HG02588 (cell line): ENCODE data around the gene LRP10.
"Not testable (repeated sequence)": the region's sequence is repeated elsewhere in the genome, so short reads cannot be mapped to it uniquely, and the experiment has no call there.

Source experiments
- ATAC-seq: cut with Tn5 transposase; IDR thresholded peaks from one replicate; pipeline ENCODE4 v1.9.1; 2021; ENCODE audit warnings: mild to moderate bottlenecking, moderate library complexity; ENCODE audit not compliant: unreplicated experiment

The LRP10 gene

DNA sequence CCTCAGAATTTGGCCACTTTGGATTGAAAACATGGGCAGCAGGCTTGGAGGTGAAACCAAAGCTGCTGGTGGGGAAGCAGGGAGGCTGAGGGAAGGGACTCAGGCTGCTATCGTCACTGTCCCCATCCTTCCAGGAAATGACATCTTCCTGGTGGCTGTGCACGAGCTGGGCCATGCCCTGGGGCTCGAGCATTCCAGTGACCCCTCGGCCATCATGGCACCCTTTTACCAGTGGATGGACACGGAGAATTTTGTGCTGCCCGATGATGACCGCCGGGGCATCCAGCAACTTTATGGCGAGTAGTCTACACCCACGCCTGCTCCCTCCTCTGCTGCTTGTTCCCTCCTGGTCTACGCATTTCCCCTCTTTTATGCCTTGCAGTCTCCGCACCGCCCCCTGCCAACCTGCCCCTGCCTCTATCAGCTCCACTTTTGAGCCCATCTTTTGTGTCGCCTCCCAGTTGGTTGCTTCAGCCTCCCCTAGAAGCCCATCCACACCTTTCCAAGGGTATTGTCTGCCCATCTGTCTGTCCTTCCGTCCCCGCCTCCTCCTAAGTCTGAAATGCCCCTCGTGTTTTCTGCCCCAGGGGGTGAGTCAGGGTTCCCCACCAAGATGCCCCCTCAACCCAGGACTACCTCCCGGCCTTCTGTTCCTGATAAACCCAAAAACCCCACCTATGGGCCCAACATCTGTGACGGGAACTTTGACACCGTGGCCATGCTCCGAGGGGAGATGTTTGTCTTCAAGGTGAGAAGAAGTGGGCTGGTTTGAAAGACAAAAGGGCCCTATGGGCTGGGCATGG lies 28.2 kb upstream of the LRP10 start:
- no peak for ATAC-seq

DNA sequence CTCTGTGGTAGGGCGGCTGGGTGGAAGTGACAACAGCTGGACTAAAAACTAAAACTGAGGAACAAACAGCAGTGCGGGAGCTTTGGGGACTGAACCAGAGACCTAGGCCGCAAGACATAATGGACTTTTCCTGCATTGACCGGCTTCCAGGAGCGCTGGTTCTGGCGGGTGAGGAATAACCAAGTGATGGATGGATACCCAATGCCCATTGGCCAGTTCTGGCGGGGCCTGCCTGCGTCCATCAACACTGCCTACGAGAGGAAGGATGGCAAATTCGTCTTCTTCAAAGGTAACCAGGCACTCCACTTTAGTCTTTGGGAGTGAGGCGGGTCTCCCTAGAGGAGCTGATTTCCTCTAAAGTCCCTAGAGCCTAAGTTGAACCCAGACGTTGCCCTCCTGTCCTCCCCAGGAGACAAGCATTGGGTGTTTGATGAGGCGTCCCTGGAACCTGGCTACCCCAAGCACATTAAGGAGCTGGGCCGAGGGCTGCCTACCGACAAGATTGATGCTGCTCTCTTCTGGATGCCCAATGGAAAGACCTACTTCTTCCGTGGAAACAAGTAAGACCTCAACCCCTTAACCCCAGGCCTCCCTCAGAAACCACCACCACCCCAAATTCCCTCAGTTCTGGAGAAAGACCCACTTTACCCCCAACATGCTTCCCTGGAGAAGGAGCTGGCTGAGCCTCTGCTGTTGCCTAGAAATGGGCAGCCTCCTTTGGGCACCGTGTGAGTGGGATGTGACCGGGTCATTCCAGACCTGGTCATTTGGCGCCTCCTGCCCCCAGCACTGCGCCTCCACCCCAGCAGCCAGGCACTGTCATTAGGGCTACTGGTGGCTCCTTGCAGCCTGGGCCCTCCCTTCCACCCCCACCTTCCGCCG lies 27.1 kb upstream of the LRP10 start:
- no peak for ATAC-seq

DNA sequence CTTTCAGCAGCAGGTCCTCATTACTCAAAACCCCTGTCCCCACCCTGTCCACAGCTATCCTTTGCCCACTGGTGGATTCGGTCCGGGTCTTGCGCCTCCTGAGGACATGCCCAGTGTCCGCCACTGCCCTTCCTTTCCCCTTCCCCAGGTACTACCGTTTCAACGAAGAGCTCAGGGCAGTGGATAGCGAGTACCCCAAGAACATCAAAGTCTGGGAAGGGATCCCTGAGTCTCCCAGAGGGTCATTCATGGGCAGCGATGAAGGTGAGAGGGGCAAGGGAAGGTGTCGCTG lies 26.5 kb upstream of the LRP10 start:
- ATAC-seq = no peak

DNA sequence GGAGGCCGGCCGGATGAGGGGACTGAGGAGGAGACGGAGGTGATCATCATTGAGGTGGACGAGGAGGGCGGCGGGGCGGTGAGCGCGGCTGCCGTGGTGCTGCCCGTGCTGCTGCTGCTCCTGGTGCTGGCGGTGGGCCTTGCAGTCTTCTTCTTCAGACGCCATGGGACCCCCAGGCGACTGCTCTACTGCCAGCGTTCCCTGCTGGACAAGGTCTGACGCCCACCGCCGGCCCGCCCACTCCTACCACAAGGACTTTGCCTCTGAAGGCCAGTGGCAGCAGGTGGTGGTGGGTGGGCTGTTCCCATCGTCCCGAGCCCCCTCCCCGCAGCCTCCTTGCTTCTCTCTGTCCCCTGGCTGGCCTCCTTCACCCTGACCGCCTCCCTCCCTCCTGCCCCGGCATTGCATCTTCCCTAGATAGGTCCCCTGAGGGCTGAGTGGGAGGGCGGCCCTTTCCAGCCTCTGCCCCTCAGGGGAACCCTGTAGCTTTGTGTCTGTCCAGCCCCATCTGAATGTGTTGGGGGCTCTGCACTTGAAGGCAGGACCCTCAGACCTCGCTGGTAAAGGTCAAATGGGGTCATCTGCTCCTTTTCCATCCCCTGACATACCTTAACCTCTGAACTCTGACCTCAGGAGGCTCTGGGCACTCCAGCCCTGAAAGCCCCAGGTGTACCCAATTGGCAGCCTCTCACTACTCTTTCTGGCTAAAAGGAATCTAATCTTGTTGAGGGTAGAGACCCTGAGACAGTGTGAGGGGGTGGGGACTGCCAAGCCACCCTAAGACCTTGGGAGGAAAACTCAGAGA lies 25.5 kb upstream of the LRP10 start:
- no peak for ATAC-seq

DNA sequence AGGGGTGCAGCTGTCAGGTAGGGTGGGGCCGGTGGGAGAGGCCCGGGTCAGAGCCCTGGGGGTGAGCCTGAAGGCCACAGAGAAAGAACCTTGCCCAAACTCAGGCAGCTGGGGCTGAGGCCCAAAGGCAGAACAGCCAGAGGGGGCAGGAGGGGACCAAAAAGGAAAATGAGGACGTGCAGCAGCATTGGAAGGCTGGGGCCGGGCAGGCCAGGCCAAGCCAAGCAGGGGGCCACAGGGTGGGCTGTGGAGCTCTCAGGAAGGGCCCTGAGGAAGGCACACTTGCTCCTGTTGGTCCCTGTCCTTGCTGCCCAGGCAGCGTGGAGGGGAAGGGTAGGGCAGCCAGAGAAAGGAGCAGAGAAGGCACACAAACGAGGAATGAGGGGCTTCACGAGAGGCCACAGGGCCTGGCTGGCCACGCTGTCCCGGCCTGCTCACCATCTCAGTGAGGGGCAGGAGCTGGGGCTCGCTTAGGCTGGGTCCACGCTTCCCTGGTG lies 24.7 kb upstream of the LRP10 start:
- ATAC-seq = no peak

DNA sequence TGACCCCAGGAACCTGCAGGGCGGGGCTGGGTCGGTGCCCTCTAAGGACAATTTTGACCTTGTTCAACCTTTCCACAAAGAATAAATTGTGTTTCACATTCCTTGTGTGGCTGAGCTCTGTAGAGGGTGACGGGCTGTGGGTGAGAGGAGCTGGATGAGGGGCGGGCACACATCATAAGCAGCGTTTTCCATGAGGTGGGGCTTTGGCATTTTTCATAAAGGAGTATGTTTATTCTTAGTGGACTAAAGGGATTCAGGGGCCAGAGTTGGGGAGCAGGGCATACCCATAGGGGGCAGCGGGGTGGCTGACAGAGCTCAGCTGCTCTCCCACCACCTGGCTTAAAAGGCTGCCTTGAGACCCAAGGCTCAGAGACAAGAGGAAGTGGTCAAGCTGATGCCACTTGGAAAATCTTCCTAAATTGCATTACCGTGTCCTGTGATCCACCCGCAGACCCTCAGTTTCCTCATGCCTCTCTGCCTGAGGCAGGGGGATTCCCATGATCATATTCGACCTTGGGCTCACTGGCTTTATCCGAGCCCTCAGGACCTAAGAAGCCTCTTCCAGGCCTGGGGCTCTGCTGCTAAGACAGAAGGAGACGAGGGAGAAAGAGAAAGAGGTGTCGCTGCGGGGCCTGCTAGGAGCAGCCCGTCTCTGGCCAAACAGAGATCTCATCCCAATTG lies 23.7 kb upstream of the LRP10 start:
- no peak for ATAC-seq

DNA sequence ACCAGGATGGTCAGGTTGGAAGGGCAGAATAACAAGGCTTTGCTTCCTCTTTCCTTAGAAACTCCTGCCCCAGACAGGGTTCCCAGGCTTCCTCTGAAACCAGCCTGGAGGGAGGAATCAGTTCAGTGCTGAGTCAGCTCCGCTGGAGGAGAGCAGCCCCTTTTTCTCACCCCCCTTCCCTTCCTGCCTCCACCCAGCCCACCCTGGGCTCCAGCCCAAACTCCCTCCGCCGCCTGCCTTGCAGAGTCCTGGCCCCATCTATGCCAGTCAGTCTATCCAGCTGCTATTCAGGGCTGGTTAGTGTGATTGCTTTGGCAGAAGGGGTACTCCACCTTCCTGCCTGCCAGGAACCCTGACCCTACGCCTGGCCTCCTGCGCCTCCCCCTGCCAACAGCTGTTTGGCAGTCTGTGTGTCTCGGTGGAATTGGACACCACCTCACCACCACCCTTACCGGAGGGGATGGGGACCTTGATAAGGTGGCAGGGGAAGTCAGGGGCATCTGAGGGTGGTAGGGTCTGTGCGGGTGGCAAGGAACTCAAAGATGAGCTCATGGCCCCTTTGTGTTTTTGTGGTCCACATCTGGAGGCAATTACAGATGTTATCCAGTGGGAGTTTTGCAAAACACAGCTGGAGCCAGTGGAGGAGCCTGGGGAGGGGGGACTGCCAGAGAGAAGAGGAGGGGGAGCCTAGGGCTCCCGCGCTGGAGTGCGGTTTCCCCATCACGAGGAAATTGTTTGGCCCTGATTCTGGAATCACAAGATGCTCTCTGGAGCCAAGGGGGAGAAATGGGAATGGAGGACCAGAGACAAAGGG lies 23.0 kb upstream of the LRP10 start:
- no peak for ATAC-seq

DNA sequence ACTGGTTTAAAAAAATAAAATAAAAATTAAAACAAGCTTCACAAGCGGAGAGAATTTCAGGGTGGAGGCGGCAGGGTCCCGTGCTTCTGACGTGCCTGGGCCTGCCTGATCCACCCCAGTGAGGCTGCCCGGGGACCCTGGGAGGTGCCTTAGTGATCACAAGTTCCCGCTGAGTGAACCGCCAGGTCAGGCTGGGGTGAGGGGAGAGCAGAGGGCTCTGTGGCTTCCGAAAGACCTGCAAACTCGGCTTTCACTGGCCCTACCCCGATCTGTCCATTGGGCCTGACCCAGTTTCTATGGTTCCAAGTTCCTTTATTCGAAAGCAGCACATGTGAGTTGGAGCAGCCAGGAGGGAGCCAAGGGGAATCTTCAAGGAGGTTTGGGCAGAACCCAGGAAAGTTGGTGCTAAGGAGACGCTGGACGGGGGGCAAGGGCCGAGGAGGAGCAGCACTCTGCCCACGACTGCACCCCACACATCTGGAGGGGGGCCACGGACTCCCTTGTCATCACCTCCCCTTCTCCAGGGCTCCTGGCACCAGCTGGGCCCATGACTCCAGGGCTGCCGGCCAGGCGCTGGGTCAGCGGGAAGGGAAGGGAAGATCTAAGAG lies 22.2 kb upstream of the LRP10 start:
- no peak for ATAC-seq

DNA sequence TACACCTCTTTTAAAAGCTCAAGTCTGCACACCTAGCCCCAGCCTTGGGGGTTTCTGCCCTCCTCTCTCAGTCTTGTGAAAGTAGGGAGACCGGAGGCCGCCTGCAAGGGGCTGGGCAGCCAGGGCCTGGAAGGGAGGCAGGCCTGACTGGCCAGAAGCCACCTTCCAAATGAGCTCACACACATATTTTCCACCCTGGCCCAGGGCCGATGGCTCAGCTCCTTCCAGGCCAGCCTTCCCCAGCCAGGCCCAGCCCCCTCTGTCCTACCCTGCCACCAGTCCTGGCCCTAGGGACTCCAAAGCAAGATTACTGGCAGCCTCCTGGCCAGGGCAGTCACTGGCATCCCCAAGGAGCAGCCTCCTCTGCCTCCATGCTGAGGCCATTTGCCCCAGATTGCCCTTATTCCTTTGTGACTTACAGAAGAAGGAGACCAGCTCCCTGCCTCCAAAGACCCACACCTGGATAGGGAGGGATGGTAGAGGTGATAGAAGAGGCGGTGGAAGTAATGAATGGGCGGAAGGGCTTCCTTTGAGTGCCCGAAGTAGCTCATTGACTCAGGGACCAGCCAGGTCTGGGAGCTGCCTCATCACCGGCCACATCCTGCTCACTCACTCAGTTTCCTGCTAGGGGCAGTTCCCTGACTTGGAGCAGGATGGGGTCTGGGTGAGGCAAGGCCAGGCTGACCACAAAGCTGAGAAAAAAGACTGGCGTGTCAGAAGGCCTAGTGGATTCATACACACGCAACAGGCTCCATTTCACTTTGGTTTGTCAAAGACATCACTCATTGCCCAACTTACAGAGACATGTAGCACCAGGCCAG lies 20.4 kb upstream of the LRP10 start:
- ATAC-seq = no peak

DNA sequence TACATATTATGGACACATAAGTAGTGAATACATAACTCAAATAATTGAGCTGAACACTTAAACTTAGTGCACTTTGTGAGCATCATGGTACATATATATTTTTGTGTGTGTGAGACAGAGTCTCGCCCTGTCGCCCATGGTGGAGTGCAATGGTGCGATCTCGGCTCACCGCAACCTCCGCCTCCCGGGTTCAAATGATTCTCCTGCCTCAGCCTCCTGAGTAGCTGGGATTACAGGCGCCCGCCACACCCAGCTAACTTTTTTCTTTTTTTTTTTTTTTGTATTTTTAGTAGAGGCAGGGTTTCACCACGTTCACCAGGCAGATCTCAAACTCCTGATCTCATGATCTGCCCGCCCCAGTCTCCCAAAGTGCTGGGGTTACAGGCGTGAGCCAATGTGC lies 19.4 kb upstream of the LRP10 start:
- ATAC-seq = not testable (repeated sequence)

DNA sequence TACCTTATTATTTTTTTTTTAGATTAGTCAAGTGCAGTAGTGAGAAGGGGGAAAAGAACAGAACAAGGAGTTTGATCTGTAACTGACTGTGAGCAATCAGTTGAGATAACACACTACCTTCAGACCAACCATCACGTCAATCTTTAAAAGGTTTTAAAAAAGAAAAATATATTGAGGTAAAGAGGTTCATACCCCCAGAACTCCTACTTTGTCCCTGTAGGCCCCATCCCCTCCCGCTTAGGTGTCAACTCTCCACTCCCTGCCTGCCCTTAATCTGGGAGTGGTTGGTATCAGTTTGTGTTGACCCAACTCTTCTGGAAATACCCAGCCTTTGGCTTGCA lies 19.0 kb upstream of the LRP10 start:
- ATAC-seq = no peak

DNA sequence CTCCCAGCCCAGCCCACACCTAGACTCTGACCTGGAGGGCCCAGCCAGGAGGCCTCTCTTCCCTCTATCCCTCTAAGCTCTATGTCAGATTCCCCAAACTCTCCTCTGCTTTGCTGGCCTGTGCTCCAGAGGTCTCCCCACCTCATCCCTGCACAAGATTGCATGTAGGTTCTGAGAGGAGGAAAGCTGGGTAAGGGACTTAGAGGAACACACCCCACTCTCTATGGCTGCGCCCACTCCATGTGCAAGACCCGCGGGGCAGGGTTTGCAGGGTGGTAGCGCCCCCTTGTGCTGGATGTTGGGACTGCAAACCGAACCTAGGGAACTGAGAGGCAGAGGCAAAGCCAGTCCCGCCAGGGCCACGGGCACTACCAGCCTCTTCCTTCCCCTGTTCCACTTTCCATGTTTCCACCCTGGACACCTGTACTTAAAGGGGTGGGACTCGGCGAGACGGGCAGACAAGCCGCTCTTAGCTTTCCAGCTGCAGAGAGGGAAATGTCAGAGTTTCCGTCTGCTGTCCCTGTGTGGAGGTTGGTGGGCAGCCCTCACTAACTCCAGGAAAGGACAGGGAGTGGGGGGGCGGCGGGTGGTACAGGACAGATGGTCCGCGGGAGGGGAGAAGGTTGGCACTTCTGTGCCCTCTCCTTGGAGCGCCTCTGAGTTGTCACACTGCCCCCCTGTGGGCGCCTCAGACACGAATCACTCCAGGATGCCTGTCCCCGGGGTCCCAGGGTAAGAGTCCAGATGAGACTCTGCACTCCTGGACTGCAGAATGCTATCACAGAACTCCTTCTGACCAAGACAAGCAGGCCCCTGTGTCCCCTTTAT lies 18.4 kb upstream of the LRP10 start:
- peak; percentile 67 for ATAC-seq

DNA sequence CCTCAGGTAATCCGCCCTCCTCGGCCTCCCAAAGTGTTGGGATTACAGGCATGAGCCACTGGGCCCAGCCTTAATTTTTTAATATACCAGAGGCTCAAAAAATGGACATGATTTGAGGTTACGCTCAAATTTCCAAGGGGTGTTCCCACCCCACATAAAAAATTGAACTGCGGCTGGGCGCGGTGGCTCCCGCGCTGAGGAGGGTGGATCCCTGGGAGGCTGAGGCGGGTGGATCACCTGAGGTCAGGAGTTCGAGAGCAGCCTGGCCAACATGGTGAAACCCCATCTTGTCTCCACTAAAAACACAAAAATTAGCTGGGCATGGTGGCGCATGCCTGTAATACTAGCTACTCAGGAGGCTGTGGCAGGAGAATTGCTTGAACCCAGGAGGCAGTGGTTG lies 17.2 kb upstream of the LRP10 start:
- not testable (repeated sequence) for ATAC-seq

DNA sequence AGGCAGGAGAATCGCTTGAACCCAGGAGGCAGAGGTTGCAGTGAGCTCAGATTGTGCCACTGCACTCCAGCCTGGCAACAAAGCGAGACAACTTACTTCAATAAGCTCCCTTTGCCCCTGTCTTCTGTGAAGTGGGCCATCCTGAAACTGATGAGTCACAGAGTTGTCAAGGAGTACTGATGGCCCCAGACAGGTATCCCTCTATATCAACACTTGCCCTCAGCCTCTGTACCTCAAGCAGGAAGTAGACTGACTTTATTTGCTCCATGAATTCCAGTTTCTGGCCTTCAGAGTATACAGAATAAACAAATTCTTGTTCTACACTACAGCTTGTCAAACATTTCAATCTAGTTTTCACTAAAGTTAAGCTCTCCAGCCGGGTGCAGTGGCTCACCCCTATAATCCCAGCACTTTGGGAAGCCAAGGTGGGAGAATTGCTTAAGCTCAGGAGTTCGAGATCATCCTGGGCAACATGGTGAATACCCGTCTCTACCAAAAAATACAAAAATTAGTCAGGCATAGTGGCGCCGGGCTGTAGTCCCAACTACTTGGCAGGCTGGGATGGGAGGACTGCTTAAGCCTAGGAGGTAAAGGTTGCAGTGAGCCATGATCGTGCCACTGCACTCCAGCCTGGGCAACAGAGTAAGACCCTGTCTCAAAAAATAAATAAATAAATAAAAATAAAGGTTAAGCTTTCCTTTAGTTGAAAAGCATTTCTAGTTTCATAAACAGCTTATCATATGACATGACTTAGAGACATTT lies 16.4 kb upstream of the LRP10 start:
- ATAC-seq = no peak

DNA sequence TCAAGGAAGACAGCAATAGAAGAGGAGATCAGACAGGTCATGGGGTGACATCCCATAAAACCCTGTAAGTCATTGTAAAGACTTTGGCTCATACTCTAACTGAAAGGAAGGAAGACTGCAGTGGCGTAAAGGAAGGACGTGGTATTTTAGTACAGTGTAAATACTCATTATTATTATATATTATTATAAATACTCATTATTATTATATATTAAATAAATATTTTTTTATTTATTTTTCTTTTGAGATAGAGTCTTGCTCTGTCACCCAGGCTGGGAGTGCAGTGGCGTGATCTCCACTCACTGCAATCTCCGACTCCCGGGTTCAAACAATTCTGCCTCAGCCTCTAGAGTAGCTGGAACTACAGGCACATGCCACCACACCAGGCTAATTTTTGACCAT lies 15.1 kb upstream of the LRP10 start:
- ATAC-seq = no peak

DNA sequence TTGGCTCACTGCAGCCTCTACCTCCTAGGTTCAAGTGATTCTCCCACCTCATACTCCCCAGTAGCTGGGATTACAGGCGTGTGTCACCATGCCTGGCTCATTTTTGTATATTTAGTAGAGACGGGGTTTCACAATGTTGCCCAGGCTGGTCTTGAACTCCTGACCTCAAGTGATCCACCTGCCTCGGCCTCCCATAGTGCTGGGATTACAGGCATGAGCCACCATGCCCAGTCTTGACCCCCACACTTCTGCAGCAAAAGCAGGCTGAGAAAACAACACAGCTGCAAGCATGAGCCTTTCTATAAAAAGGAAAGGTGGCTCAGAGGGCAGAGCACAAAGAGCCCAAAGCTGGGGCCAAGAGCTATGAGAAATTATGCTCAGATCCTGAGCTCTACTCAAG lies 11.2 kb upstream of the LRP10 start:
- ATAC-seq = not testable (repeated sequence)

DNA sequence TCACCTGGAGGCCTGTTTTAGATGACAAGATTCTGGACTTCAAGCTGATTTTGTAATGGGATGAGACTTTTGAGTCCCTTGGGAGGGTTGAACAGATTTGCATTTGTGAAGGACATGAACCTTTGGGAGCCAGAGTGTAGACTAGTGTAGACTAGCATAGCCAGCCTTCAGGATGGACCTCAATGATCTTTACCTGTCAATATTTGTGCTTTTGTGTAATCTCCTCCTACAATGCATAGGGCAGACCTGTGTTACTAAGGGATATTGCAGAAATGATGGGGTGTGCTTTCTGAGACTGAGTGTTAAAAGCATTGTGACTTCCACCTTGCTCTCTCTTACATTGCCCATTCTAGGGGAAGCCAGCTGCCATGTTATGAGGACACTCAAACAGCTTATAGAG lies 9.9 kb upstream of the LRP10 start:
- ATAC-seq = no peak
